Measurements from ENCODE around the gene SEPTIN2. TPM values are rescaled to one million over a fixed set of nuclear protein-coding genes. Genes with fewer than 3 reads are reported as not detected.

The SEPTIN2 gene
- total and polyA plus RNA-seq, 10 of the 15 experiments (the other 5 are each of a cell fraction or from before 2014, with no cell fraction given): 169 to 474 (median 269) TPM

DNA sequence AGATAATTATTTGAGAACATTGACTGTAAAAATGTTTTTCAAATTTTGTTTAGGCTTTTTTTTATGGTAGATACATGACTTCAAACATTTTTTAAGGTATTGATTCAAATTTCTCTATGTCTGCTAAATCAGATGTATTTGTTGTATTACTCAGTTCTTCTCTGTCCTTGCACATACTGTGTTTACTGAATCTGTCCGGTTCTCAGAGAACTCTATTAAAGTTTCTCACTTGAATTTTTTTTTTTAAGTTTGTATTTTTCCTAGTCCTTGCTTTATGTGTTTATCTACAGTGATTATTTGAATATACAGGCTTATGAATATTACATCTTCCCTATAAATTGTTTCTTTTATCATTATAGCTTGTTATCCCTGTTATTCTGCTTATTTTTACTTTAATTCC, 5.3 kb downstream of the SEPTIN2 start:
- ATAC-seq (no peak), DNase-seq (ENCODE audit: low read depth, low spot score) (no peak), FAIRE-seq (no peak)
- in situ Hi-C loops (cut with MboI) (no loop called here), intact Hi-C loops (cut with micrococcal nuclease; ENCODE audit: unreplicated experiment) (no loop called here)
- WGBS (ENCODE audit: insufficient coverage, insufficient replicate concordance, low lambda C conversion rate, missing lambda C conversion rate): 4% methylated on average over 1 of the region's 1 CpG
- Histone ChIP-seq H3K4me3 (peak overlapping the region; percentile 63), H3K79me2 (ENCODE audit: control insufficient read depth, insufficient read depth, low read length) (peaks cover 95% of the 10 kb centered on the region), H3K9ac (ENCODE audit: control insufficient read depth, insufficient read depth, low read length) (no peak overlapping the region), H2AFZ (ENCODE audit: control insufficient read depth, low read depth, low read length) (no peak overlapping the region), H3K27ac (ENCODE audit: control insufficient read depth, insufficient read depth) (no peak overlapping the region), H3K27me3 (replicated peaks in 1 of 2; ENCODE audit: control insufficient read depth in 2 of 2, insufficient read depth in 2 of 2, low read length in 1 of 2) (no peaks in the 10 kb centered on the region), H4K20me1 (ENCODE audit: control insufficient read depth, insufficient read depth) (no peaks in the 10 kb centered on the region; the same call in 1 of the 2 replicates), H3K4me1 (ENCODE audit: control insufficient read depth, insufficient read depth, low read length) (peaks cover 29% of the 10 kb centered on the region), H3K36me3 (ENCODE audit: control insufficient read depth in 2 of 2, insufficient read depth in 2 of 2, low read length in 1 of 2) (no peaks in the 10 kb centered on the region), H3K4me2 (ENCODE audit: control insufficient read depth, insufficient read depth) (peak overlapping the region; percentile 57), H3K9me3 (replicated peaks; ENCODE audit: control insufficient read depth, insufficient read depth, low read length) (no peaks in the 10 kb centered on the region)
- RAD21 ChIA-PET (ENCODE audit: unreplicated experiment): interaction anchor here (0.8 to 2.8 kb wide), 5 partner anchors 9 to 219 kb away, joined by 3 to 13 read pairs (median 4); partner anchors contain the start of gene MTERF4
- SMC1A ChIA-PET (ENCODE audit: uncharacterized antibody, unreplicated experiment): interaction anchor here (0.9 to 3.7 kb wide), 7 partner anchors 8 to 70 kb away, joined by 3 to 15 read pairs (median 9); no protein-coding TSS in a partner anchor
- TF ChIP-seq, protein P1, sequence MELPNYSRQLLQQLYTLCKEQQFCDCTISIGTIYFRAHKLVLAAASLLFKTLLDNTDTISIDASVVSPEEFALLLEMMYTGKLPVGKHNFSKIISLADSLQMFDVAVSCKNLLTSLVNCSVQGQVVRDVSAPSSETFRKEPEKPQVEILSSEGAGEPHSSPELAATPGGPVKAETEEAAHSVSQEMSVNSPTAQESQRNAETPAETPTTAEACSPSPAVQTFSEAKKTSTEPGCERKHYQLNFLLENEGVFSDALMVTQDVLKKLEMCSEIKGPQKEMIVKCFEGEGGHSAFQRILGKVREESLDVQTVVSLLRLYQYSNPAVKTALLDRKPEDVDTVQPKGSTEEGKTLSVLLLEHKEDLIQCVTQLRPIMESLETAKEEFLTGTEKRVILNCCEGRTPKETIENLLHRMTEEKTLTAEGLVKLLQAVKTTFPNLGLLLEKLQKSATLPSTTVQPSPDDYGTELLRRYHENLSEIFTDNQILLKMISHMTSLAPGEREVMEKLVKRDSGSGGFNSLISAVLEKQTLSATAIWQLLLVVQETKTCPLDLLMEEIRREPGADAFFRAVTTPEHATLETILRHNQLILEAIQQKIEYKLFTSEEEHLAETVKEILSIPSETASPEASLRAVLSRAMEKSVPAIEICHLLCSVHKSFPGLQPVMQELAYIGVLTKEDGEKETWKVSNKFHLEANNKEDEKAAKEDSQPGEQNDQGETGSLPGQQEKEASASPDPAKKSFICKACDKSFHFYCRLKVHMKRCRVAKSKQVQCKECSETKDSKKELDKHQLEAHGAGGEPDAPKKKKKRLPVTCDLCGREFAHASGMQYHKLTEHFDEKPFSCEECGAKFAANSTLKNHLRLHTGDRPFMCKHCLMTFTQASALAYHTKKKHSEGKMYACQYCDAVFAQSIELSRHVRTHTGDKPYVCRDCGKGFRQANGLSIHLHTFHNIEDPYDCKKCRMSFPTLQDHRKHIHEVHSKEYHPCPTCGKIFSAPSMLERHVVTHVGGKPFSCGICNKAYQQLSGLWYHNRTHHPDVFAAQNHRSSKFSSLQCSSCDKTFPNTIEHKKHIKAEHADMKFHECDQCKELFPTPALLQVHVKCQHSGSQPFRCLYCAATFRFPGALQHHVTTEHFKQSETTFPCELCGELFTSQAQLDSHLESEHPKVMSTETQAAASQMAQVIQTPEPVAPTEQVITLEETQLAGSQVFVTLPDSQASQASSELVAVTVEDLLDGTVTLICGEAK (IDR thresholded peaks at IDR 0.05; ENCODE audit: borderline replicate concordance): 0 out of 2 replicates have a peak, but pooled peaks have one; percentile 52
- no peak for TF ChIP-seq RCOR1 (conservative IDR thresholded peaks at IDR 0.05; ENCODE audit: low read depth, low read length)
- CTCF ChIA-PET: interaction anchor here (0.6 to 3.6 kb wide), 3 partner anchors 12 to 71 kb away, joined by 4 to 23 read pairs (median 7); no protein-coding TSS in a partner anchor
- no TSS peak for BruUV-seq (replicated peaks)
- POLR2A ChIA-PET: interaction anchor here (0.6 to 1.0 kb wide), 2 partner anchors 11 to 749 kb away, joined by 3 read pairs; no protein-coding TSS in a partner anchor

Measured in GM12878 (cell line).